GM12891 (cell line): Measurements from ENCODE around the gene TMEM125.

Source experiments
- DNase-seq: peaks from one replicate; pipeline ENCODE4 v3.0.0; 2011; ENCODE audit warnings: low spot score; ENCODE audit not compliant: insufficient read length
- FAIRE-seq: peaks from 2 replicates; lab custom pipeline; 2011; peaks lifted over from hg19 to GRCh38; lab: Jason Lieb, UNC
- PAX5 ChIP-seq: IDR thresholded peaks from 2 replicates; pipeline ENCODE4 v1.6.1; 2011; ENCODE audit warnings: low read length, moderate library complexity, mild to moderate bottlenecking; ENCODE audit not compliant: insufficient read depth, severe bottlenecking
- POLR2A ChIP-seq: IDR thresholded peaks from 2 replicates; pipeline ENCODE4 v1.6.1; 2011; ENCODE audit warnings: low read depth, low read length, control low read depth
- POLR2AphosphoS5 ChIP-seq: IDR thresholded peaks from 2 replicates; pipeline ENCODE4 v1.6.1; 2011; ENCODE audit warnings: low read depth, low read length, control low read depth
- POU2F2 ChIP-seq: IDR thresholded peaks from 2 replicates; pipeline ENCODE4 v1.6.1; 2011; ENCODE audit warnings: low read depth, mild to moderate bottlenecking, control low read depth, low read length, moderate library complexity
- SPI1 ChIP-seq: IDR thresholded peaks from 2 replicates; pipeline ENCODE4 v1.6.1; 2011; ENCODE audit warnings: low read depth, low read length, control low read depth
- TAF1 ChIP-seq: IDR thresholded peaks from 2 replicates; pipeline ENCODE4 v1.6.1; 2011; ENCODE audit warnings: low read depth, low read length, control low read depth

Gene TMEM125

DNA sequence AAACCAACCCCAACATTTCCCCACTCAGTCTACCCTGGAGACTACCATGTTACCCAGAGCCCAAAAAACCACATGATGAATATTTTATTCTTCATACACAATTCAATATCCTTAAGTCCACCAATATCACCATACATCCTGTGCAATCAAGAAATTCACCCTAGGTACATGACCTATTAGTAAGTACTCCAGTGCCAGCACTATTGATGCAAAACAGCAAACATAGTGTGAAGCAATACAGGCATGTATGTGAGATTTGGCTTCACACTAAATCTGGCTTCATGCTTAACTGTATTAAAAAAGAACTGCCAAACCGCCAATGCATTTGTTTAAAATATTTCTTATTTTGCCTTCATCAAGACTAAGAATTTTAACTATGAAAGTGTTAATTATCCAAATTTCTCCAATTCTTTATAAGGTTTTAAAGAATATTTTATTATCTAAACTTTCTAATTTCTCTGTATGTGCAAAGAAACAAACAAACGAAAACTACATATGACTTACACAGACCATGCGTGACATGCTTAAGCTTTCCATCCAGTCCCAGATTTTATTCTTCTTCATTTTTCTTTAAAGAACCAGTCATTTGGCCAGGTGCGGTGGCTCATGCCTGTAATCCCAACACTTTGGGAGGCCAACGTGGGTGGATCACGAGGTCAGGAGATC lies 22.4 kb upstream of the TMEM125 start:
- DNase-seq (no peak), FAIRE-seq (no peak)
- TF ChIP-seq SPI1 = no peak
- TF ChIP-seq POU2F2 = no peak
- TF ChIP-seq TAF1 = no peak
- no peak for TF ChIP-seq POLR2A
- no peak for TF ChIP-seq POLR2AphosphoS5
- no peak for TF ChIP-seq PAX5

DNA sequence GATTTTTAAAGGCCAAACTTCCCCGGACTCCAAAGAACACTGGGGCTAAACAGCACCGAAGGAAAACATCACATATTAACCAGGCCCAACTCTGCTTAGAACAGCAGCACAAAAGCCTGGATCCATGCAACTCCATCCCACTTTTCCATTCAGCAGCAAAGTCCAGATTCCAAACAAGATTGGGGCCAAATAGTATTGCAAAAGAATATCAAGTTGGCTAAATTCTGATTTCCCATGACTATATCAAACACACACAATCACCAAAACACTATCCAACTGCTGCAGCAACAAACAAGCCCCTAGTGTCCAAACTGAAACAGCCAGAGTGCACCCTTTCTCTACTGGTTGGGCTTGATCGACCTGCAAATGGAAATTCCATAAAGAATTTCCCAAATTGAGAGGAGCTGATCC lies 19.4 kb upstream of the TMEM125 start:
- DNase-seq (no peak), FAIRE-seq (no peak)
- TF ChIP-seq POLR2AphosphoS5 = no peak
- TF ChIP-seq PAX5 = no peak
- TF ChIP-seq POLR2A = no peak
- no peak for TF ChIP-seq TAF1
- no peak for TF ChIP-seq SPI1
- no peak for TF ChIP-seq POU2F2

DNA sequence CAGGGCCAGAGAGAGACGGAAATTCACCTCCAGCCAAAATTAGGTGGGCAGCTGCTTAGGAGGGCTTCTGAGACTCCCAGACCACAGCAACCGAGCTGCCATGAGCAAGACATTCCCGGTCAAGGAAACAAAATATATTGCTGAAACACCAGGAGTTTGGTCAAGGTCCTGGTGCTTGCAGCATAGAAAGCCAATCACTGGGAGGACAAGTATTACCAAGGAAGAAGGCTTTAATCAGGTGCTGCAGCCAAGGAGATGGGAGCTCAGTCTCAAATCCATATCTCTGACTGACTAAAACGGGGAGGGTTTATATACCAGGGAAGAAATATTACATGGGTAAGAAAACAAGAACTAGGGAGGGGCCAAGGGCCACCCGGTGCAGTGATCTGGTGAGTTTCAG lies 18.8 kb upstream of the TMEM125 start:
- no peak for FAIRE-seq
- no peak for DNase-seq
- no peak for TF ChIP-seq POU2F2
- no peak for TF ChIP-seq POLR2AphosphoS5
- TF ChIP-seq PAX5 = no peak
- TF ChIP-seq TAF1 = no peak
- no peak for TF ChIP-seq SPI1
- no peak for TF ChIP-seq POLR2A

DNA sequence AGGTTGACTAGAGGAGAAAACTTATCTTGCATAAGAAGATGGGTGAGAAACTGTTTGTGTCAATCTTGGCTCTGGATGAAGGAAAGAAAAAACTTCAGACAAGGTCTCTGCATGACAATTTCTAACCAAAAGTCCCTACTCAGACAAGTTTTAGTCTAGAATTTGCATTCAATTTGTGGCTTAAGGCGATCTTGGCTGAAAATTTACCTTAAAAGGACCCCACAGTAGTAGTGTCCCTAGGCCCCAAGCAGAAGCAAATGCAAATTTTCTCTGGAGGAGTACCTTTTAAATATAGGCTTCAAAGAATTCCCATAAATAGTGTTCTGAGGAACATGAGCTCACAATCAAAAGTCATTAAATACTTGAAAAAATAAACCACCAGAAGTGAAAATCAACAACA lies 17.6 kb upstream of the TMEM125 start:
- DNase-seq (no peak), FAIRE-seq (no peak)
- TF ChIP-seq PAX5 (no peak), TAF1 (no peak), POLR2A (no peak), POLR2AphosphoS5 (no peak), SPI1 (no peak), POU2F2 (no peak)

DNA sequence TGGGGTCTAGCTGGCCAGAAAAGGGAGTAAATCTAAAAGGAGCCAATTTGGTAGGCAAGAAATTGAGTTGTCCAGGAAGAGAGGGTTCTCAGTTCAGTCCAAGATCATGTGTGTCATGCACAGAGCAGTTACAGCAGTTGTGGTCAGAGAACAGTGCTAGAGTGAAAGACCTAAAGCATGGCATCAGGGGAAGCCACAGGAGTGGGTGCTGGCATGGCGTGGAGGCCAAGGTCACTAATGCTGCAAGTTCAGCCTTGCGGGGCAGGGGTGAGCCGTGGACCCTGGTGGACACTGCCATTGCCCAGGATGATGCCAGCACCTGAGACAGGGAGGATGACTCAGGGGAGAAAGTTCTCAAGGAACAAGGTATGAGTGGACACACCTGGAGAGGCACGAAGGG lies 16.6 kb upstream of the TMEM125 start:
- no peak for DNase-seq
- TF ChIP-seq PAX5 = no peak
- TF ChIP-seq POU2F2 = no peak
- TF ChIP-seq POLR2A = no peak
- TF ChIP-seq SPI1 = no peak
- TF ChIP-seq POLR2AphosphoS5 = no peak
- TF ChIP-seq TAF1 = no peak
- no peak for FAIRE-seq

DNA sequence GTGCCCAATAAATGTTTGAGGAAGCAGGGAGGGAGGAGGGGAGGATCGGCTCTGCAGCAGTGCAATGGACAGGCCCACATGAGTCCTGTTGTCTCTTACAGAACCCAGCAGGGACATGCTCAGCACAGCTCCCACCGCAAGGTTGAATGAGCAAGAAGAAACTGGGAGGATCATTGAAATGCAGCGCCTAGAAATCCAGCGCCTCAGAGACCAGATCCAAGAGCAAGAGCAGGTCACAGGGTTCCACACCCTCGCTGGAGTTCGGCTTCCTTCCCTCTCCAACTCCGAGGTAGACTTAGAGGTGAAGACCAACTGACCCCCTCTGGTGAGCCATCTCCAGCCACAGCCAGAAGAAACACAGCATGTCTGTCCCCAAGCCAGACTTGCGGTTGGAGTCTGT lies 15.9 kb upstream of the TMEM125 start:
- TF ChIP-seq PAX5 = no peak
- TF ChIP-seq POU2F2 = no peak
- TF ChIP-seq SPI1 = no peak
- TF ChIP-seq POLR2A = no peak
- TF ChIP-seq TAF1 = no peak
- TF ChIP-seq POLR2AphosphoS5 = no peak
- DNase-seq (no peak), FAIRE-seq (no peak)

DNA sequence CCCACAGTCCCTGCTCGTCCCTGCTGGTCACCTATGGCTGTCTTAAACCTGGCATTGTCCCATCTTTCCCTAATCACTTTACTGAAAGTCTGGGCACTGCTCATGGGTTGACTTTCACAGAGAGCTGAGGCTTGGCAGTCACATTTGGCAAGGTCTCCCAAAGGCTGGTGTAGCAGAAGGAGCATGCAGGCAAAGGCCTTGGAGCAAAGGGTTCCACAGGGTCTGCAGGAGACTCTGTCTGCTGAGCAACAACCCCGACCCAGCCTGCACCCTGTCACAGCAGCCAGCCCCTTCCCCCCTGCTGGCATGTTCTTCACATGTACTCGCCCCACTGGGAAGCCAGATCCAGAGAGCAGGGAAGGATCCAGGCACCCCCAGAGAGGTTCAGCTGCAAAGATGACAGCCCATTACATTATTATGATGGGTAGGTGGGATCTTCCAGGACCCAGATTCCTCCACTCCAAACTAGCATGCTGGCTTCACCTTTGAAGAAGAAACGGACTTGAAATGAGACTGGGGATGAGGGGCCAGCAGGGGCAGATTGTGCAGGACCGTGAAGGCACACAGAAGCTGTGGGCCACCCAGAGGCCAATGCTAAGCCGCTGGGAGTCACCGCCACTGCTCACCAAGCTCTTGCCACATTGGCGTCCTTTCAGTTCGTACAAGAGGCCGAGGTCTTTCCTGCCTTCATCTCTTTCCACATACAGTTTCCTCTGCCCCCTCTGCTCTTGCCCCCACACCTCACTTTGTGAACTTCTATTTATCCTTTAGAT lies 14.2 kb upstream of the TMEM125 start:
- no peak for DNase-seq
- FAIRE-seq = no peak
- TF ChIP-seq POU2F2 = no peak
- no peak for TF ChIP-seq TAF1
- no peak for TF ChIP-seq PAX5
- TF ChIP-seq POLR2AphosphoS5 = no peak
- TF ChIP-seq SPI1 = no peak
- no peak for TF ChIP-seq POLR2A

DNA sequence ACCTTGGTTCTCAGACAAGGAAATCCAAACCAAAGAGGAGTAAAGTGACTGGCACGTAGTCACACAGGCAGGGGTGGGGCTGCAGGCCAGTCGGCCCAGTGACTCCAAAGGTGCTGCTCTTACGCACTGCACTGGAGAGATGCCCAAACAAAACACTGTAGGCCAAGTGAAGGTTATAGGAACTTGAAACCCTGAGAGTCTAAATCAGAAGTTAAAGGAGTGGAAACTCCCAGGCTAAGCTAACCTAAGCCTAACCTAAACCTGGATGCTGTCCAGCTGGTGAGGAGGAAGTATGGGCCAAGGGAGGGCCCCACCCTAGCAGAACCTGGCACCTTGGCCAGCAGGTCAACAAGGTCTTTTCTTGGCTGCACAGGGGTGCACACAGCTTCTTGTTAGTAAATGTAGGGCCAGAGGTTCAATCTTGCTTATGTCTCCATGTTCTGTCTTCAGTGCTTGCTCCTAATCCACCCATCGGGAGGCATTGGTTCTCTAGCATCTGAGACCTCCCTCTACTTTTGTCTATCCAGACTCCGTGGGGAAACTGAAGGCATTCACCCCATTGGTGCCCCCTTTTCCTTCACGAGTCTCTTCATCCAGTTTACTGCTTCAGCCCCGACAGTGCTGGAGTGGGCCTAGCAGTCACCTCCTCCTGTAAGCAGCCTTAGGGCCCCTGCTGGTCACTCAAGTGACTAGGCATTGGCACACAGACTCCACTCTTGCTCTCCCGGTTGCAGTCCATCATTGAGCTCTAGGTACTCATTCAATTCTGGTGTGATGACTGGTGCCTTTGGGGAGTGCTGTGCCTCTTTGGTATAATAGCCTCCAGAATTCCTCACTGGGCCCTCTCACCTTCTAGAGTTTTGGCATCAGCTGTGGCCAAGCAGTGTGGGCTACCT lies 12.9 kb upstream of the TMEM125 start:
- FAIRE-seq (no peak), DNase-seq (no peak)
- TF ChIP-seq TAF1 = no peak
- TF ChIP-seq POLR2AphosphoS5 = no peak
- no peak for TF ChIP-seq POU2F2
- TF ChIP-seq PAX5 = no peak
- TF ChIP-seq SPI1 = no peak
- TF ChIP-seq POLR2A = no peak

DNA sequence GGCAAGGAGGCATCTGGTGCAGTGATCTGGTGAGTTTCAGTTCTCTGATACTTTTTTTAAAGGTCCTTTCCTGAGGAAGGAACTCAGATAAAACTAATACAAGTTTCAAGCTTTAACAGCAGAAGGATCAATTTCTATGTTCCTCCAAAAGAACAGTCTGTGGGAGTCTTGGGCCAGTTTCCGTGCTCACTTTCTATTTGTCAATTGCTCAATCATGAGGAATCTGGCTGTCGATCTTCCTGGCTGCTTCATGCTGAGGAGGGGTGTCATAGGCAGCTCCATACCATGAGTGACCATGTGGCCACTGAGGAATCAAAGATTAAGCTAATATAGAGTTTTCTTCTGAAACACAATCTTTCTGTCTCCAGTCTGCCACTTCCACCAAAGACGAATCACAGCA lies 11.4 kb upstream of the TMEM125 start:
- TF ChIP-seq POLR2A (no peak), POLR2AphosphoS5 (no peak), POU2F2 (no peak), TAF1 (no peak), PAX5 (no peak), SPI1 (no peak)
- DNase-seq = no peak
- no peak for FAIRE-seq
